Endothelial cell of umbilical vein (primary cell): ENCODE results near the gene SIPA1L3. TPM values are rescaled to one million over a fixed set of nuclear protein-coding genes. Genes with fewer than 3 reads are reported as not detected.

Source experiments
- BruUV-seq: library from RNA; stranded (reverse); fragments of 400-500 nt; replicated peaks from 2 replicates; lab custom pipeline; 2021; lab: Mats Ljungman, UMichigan
- CTCF ChIA-PET: fragments of 300-600, 350-600 bp; sonication (Branson Sonifier 250); formaldehyde crosslinking; loops from one replicate; lab custom pipeline; 2021; ENCODE audit warnings: antibody characterized with exemption, inconsistent platforms; lab: Charles Lee
- POLR2A ChIA-PET: fragments of 300-600, 350-600 bp; sonication (Branson Sonifier 250); formaldehyde crosslinking; loops from one replicate; lab custom pipeline; 2021; ENCODE audit warnings: antibody characterized with exemption, inconsistent platforms; lab: Charles Lee
- DNase-seq: peaks from one replicate; pipeline ENCODE4 v3.0.0-alpha.2; 2011; ENCODE audit warnings: low read depth, low spot score
- FAIRE-seq: peaks from 2 replicates; lab custom pipeline; 2011; peaks lifted over from hg19 to GRCh38; lab: Jason Lieb, UNC
- H2AFZ ChIP-seq: 2 replicates; pipeline ENCODE4 v1.6.0; 2012; ENCODE audit warnings: low read depth, low read length, control low read depth, inconsistent platforms
- H3K27ac ChIP-seq: 2 replicates; pipeline ENCODE4 v1.5.1; 2011; ENCODE audit warnings: low read depth, mild to moderate bottlenecking, control low read depth, low read length, moderate library complexity; ENCODE audit not compliant: insufficient read depth
- H3K27me3 ChIP-seq, 2 experiments: 2 replicates each; pipeline versions ENCODE4 v1.6.0 to v1.6.1; 2011; ENCODE audit warnings: low read length in 2 of 2, mixed read lengths in 1 of 2; ENCODE audit not compliant: control insufficient read depth in 2 of 2, insufficient read depth in 2 of 2
- H3K36me3 ChIP-seq, 2 experiments: 2 replicates in 1 of 2; 3 replicates in 1 of 2; pipeline ENCODE4 v1.5.1; 2011; ENCODE audit warnings: low read length in 2 of 2, mild to moderate bottlenecking in 1 of 2, moderate library complexity in 1 of 2; ENCODE audit not compliant: control insufficient read depth in 2 of 2, insufficient read depth in 2 of 2; ENCODE audit errors: extremely low read depth in 1 of 2
- H3K4me1 ChIP-seq: 3 replicates; pipeline ENCODE4 v1.5.1; 2011; ENCODE audit warnings: mild to moderate bottlenecking, low read length; ENCODE audit not compliant: control insufficient read depth, insufficient read depth; ENCODE audit errors: extremely low read depth
- H3K4me2 ChIP-seq: 2 replicates; pipeline ENCODE4 v1.6.1; 2011; ENCODE audit warnings: low read length, control low read depth, mixed read lengths; ENCODE audit not compliant: insufficient read depth
- H3K4me3 ChIP-seq, 3 experiments: fragments of 200-600 bp in 1 of 3; sonication (generic), shearing (Covaris generic) in 1 of 3; replicated peaks in 1 of 3; 2 replicates each; pipeline ENCODE4 v1.5.1; 2011 to 2016; ENCODE audit warnings: control low read depth in 3 of 3, low read length in 3 of 3, mild to moderate bottlenecking in 2 of 3, inconsistent platforms in 1 of 3, low read depth in 1 of 3, moderate library complexity in 1 of 3; ENCODE audit not compliant: insufficient read depth in 1 of 3
- H3K79me2 ChIP-seq: 2 replicates; pipeline ENCODE4 v1.6.0; 2012; ENCODE audit warnings: low read length, inconsistent platforms; ENCODE audit not compliant: control insufficient read depth, insufficient read depth
- H3K9ac ChIP-seq: replicated peaks from 2 replicates; pipeline ENCODE3; 2011; ENCODE audit warnings: low read length, control low read depth; ENCODE audit not compliant: insufficient read depth; ENCODE audit errors: extremely low read depth
- H3K9me1 ChIP-seq: replicated peaks from 3 replicates; pipeline ENCODE4 v1.6.0; 2011; ENCODE audit warnings: mild to moderate bottlenecking, low read length; ENCODE audit not compliant: control insufficient read depth, insufficient read depth; ENCODE audit errors: extremely low read depth
- H3K9me3 ChIP-seq: replicated peaks from 2 replicates; pipeline ENCODE4 v1.5.1; 2012; ENCODE audit warnings: low read length, inconsistent platforms; ENCODE audit not compliant: control insufficient read depth, insufficient read depth
- H4K20me1 ChIP-seq: replicated peaks from 2 replicates; pipeline ENCODE3; 2011; ENCODE audit warnings: mild to moderate bottlenecking, low read length; ENCODE audit not compliant: control insufficient read depth, insufficient read depth; ENCODE audit errors: extremely low read depth
- CTCF ChIP-seq, 2 donors: IDR thresholded peaks; 1 replicate in 1 of 2; 2 replicates in 1 of 2; pipeline ENCODE4 v1.5.1; 2011; ENCODE audit warnings: low read length in 2 of 2, mild to moderate bottlenecking in 2 of 2, moderate library complexity in 2 of 2, control low read depth in 1 of 2, inconsistent platforms in 1 of 2, low read depth in 1 of 2; ENCODE audit not compliant: insufficient read depth in 1 of 2; ENCODE audit errors: extremely low read depth in 1 of 2
- EZH2 ChIP-seq: IDR thresholded peaks from 2 replicates; pipeline ENCODE4 v1.6.1; 2012; ENCODE audit warnings: borderline replicate concordance, low read depth, mild to moderate bottlenecking, moderate library complexity, low read length, inconsistent platforms; ENCODE audit not compliant: severe bottlenecking
- FOS ChIP-seq: IDR thresholded peaks from 2 replicates; pipeline ENCODE4 v1.6.1; 2011; ENCODE audit warnings: mild to moderate bottlenecking, low read length, moderate library complexity, borderline replicate concordance; ENCODE audit not compliant: insufficient read depth
- GATA2 ChIP-seq: IDR thresholded peaks from 2 replicates; pipeline ENCODE4 v1.7.0; 2011; ENCODE audit warnings: low read depth, mild to moderate bottlenecking, moderate library complexity, mixed read lengths, low read length; ENCODE audit not compliant: insufficient read length, insufficient read depth
- JUN ChIP-seq: IDR thresholded peaks from 2 replicates; pipeline ENCODE4 v1.6.1; 2011; ENCODE audit warnings: borderline replicate concordance, low read depth; ENCODE audit not compliant: insufficient read length, insufficient read depth
- MYC ChIP-seq: IDR thresholded peaks from one replicate; pipeline ENCODE4 v1.6.1; 2011; ENCODE audit warnings: mild to moderate bottlenecking, low read depth, low read length
- POLR2A ChIP-seq: IDR thresholded peaks from 2 replicates; pipeline ENCODE4 v1.6.1; 2012; ENCODE audit warnings: low read depth, mild to moderate bottlenecking, control low read depth, low read length
- POLR2AphosphoS5 ChIP-seq: IDR thresholded peaks from 2 replicates; pipeline ENCODE4 v1.6.1; 2012; ENCODE audit warnings: low read depth, mild to moderate bottlenecking, control low read depth, low read length, moderate library complexity; ENCODE audit not compliant: insufficient read depth
- dilution Hi-C: fragments of 300-500 bp; cut with MboI; formaldehyde crosslinking; loops from one replicate; pipeline ENCODE4 v1.15.0; 2019; ENCODE audit warnings: low sequenced_read_pairs; ENCODE audit not compliant: extremely low pct_ligation_motif_present
- intact Hi-C: fragments of 100-400 bp; cut with micrococcal nuclease; formaldehyde crosslinking; loops from one replicate; pipeline ENCODE4 v1.10.0; 2022
- polyA plus RNA-seq, 4 experiments: library from polyadenylated mRNA; depleted of rRNA in 3 of 4; stranded (reverse) in 3 of 4; unstranded in 1 of 4; fragments of >200 nt; gene quantifications; 2 replicates each; pipeline versions ENCODE4 v1.2.1 to v1.2.3, GENCODE V29; 2011 to 2012; ENCODE audit warnings: missing spikeins in 1 of 4
- total RNA-seq: library from RNA; stranded (reverse); gene quantifications from 2 replicates; pipeline ENCODE4 v1.2.3, GENCODE V29; 2021

Gene SIPA1L3
- total and polyA plus RNA-seq, 2 donors (not counting 3 experiments of a cell fraction or from before 2014, with no cell fraction given) = 14.2 to 47.2 TPM

GRCh38 chr19:38221919-38222830 lies 315.2 kb downstream of the SIPA1L3 start:
- intact Hi-C loops = loop anchor here (10.0 kb wide), 1 partner anchor 217 kb away; no protein-coding TSS in a partner anchor
- TF ChIP-seq JUN (no peak), EZH2 (no peak), POLR2A (no peak), GATA2 (no peak), CTCF (IDR thresholded peaks at IDR 0.05; ENCODE audit: extremely low read depth in 1 of 2, insufficient read depth in 1 of 2, low read depth in 1 of 2, low read length in 2 of 2) (no peak), FOS (no peak), MYC (no peak), POLR2AphosphoS5 (no peak)
- H3K4me1 ChIP-seq = peaks cover 4% of the 10 kb centered on the region

More at GRCh38 chr19:38221919-38222830, 315.2 kb downstream of the SIPA1L3 start:
- H3K4me2 ChIP-seq = peak overlapping the region; percentile 3
- H3K27me3 ChIP-seq = no peaks in the 10 kb centered on the region
- peak overlapping the region; percentile 73 for H2AFZ ChIP-seq
- dilution Hi-C loops = no loop called here
- FAIRE-seq (no peak), DNase-seq (no peak)
- ChIA-PET POLR2A (no interaction called here), CTCF (interaction anchor here (1.2 to 3.3 kb wide), 2 partner anchors 80 to 320 kb away, joined by 3 to 11 read pairs; no protein-coding TSS in a partner anchor)
- H4K20me1 ChIP-seq = no peaks in the 10 kb centered on the region
- H3K9me3 ChIP-seq = no peaks in the 10 kb centered on the region
- H3K9ac ChIP-seq = no peak overlapping the region
- H3K4me3 ChIP-seq = no peak overlapping the region
- no peak overlapping the region for H3K27ac ChIP-seq
- H3K79me2 ChIP-seq = no peaks in the 10 kb centered on the region
- BruUV-seq = no TSS peak
- H3K36me3 ChIP-seq = no peaks in the 10 kb centered on the region
- no peaks in the 10 kb centered on the region for H3K9me1 ChIP-seq
